GM10847 (cell line): ENCODE measurements around the gene OAS1.

Experiments used
- POLR2A ChIP-seq: IDR thresholded peaks from 2 replicates; pipeline ENCODE4 v1.6.1; 2011; ENCODE audit not compliant: insufficient read length; ENCODE audit errors: extremely low read depth

The OAS1 gene

DNA sequence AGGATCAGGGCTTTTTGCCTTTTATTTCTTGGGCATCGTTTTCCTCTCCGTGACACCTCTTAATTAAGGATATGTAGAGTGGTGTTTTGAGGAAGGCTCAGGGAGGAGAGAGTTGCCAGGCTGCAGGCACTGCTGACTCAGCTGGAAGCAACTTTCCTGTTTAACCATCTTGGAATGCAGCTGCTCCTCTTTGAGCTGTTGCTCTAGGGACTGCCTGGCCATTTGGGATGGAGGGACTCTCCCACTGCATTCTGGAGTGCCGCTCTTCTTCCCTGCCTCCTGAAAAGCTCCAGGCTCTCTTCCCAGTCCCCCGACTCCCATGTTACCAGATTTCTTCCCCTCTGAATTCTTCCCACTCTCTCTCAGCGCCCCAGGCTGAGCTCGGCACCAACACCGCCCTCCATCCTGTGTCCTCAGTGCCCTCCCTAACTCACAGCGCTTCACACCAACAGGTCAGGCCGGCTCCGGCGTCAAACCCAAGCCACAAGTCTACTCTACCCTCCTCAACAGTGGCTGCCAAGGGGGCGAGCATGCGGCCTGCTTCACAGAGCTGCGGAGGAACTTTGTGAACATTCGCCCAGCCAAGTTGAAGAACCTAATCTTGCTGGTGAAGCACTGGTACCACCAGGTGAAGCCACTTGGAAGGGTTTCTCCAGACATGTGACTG, 37.4 kb downstream of the OAS1 start:
- TF ChIP-seq POLR2A: no peak

DNA sequence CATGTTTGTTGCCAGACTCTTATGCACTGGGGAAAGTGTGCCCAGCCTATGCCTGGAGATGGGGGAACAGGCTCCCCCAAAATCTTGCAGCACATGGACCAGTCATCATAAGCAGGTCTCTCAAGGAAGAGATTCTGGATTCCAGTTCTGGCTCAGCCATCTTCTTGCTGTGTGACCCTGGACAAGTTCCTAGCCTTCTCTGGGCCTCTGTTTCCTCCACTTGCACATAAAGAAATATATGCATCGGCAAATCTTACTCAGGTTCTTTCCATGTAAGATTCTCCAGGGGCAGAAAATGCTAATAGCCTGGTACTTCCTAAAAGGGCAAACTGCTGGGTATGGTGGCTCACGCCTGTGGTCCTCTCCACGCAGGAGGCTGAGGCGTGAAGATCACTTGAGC, 38.8 kb downstream of the OAS1 start:
- no peak for TF ChIP-seq POLR2A

DNA sequence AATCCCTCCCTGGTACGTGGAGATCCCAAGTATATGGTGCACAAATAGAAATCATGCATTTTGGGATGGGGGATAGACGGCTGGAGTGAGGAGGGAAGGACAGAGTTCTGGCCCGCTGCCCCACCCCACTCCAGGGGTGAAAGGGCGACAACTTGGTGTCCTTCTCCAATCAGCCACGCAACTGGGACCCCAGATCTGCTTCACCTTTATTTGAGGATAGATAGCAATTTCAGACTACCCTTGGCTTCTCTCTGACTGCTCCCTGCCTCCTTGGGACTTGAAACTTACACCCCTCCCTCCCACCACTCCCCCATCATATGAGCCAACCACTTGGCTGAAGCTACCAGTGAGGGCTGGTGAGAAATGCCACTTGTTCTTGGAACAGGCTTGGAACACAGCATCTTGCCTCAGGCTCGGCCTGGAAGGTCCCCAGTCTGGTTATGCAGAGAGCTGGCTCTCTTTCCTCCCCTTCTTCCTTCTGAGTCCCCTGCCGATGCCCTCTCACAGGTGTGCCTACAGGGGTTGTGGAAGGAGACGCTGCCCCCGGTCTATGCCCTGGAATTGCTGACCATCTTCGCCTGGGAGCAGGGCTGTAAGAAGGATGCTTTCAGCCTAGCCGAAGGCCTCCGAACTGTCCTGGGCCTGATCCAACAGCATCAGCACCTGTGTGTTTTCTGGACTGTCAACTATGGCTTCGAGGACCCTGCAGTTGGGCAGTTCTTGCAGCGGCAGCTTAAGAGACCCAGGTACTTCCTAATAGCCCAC, 39.7 kb downstream of the OAS1 start:
- TF ChIP-seq POLR2A: no peak

DNA sequence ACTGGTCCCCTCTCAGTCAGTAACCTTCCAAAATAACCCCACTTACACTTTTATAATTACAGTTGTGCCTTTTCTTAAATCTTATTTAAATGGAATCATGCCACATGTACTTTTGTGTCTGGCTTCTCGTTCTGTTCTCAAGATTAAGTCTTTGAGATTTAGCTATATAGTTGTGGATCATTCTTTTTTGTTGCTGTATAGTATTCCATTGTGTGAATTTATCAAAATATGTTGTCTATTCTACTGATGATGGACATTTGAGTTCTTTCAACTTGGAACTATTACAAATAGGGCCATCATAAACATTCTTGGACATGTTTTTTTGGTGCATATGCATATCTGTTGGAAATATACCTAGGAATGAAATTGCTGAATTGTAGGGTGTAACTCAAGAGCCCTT, 40.6 kb downstream of the OAS1 start:
- TF ChIP-seq POLR2A: no peak

DNA sequence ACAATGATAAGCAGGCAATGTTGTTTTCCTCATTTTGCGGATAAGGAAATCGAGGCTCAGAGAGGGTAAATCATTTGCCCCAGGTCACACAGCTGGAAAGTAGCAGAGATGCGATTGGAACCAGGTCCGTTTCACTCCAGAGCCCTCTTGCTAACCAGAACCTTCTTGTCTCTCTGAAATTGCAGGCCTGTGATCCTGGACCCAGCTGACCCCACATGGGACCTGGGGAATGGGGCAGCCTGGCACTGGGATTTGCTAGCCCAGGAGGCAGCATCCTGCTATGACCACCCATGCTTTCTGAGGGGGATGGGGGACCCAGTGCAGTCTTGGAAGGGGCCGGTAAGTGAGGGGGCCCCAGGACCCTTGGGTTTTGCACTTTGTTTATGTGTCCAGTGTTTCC, 41.0 kb downstream of the OAS1 start:
- no peak for TF ChIP-seq POLR2A

DNA sequence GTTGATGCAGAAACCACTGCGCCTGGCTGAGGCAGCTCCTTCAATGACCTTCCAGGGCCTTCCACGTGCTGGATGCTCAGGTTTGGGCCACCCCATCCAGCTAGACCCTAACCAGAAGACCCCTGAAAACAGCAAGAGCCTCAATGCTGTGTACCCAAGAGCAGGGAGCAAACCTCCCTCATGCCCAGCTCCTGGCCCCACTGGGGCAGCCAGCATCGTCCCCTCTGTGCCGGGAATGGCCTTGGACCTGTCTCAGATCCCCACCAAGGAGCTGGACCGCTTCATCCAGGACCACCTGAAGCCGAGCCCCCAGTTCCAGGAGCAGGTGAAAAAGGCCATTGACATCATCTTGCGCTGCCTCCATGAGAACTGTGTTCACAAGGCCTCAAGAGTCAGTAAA, 42.0 kb downstream of the OAS1 start:
- TF ChIP-seq POLR2A: no peak

DNA sequence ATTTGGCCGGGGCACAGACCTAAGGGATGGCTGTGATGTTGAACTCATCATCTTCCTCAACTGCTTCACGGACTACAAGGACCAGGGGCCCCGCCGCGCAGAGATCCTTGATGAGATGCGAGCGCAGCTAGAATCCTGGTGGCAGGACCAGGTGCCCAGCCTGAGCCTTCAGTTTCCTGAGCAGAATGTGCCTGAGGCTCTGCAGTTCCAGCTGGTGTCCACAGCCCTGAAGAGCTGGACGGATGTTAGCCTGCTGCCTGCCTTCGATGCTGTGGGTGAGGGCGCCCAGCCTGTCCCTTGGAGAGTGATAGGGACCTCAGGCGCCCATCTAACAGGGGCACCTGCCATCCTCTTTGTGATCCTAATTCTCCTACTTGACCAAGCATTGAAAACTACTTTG, 43.9 kb downstream of the OAS1 start:
- TF ChIP-seq POLR2A: no peak

DNA sequence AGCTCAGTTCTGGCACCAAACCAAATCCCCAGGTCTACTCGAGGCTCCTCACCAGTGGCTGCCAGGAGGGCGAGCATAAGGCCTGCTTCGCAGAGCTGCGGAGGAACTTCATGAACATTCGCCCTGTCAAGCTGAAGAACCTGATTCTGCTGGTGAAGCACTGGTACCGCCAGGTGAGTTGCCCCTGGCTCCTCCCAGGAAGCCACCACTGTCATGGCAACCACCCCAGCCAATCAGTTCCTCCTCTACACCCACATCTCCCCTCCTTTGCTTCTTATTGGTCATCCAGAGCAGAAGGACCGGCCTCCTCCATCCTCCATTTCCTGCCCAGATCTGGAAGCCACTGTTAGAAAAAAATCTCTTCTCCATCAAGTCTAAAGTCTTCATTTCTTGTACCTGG, 54.3 kb downstream of the OAS1 start:
- TF ChIP-seq POLR2A: no peak

DNA sequence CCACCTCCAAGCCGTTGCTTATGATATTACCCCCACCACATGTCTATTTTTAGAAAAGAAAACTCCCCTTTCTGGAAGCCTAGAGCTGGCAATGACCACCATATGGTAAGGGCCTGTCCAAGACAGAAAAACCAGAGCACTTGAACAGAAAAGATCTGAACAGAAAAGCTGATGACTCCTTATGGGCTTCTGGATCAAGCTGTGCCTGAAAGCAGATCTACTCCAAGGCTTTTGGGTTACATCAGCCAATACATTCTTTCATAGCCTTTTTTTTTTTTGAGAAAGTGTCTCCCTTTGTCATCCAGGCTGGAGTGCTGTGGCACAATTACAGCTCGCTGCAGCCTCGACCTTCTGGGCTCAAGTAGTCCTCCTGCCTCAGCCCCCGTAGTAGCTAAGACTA, 54.8 kb downstream of the OAS1 start:
- TF ChIP-seq POLR2A: no peak

DNA sequence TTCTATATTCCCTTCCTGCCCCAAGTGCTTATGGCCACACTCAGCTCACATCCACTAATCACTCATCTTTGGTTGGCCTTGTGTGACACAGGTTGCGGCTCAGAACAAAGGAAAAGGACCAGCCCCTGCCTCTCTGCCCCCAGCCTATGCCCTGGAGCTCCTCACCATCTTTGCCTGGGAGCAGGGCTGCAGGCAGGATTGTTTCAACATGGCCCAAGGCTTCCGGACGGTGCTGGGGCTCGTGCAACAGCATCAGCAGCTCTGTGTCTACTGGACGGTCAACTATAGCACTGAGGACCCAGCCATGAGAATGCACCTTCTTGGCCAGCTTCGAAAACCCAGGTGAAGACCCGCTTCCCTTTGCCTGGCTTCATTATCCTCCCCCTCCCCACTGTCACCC, 55.8 kb downstream of the OAS1 start:
- no peak for TF ChIP-seq POLR2A

DNA sequence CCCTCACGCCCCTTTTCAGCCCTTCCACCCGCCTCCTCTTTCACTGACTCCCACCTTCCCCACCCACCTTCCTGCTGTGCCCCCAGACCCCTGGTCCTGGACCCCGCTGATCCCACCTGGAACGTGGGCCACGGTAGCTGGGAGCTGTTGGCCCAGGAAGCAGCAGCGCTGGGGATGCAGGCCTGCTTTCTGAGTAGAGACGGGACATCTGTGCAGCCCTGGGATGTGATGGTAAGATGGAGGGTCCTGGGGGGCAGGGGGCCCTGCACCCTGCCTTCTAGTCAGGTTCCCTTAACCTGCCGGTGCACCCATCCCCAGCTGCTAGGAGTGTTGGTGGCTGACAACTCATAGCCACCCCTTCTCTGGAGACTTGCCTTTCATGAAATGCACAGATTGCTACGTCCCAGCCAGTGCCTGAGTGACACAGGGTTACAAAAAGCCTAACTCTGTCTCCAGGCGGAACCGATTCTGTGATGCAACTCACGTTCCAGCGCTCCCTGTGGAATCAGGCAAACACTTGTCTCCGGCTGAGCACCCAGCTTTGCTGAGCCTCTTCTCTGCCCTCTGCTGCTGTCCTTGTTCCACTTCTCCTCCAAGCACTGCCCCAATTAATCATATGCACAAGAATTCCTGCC, 56.6 kb downstream of the OAS1 start:
- no peak for TF ChIP-seq POLR2A

DNA sequence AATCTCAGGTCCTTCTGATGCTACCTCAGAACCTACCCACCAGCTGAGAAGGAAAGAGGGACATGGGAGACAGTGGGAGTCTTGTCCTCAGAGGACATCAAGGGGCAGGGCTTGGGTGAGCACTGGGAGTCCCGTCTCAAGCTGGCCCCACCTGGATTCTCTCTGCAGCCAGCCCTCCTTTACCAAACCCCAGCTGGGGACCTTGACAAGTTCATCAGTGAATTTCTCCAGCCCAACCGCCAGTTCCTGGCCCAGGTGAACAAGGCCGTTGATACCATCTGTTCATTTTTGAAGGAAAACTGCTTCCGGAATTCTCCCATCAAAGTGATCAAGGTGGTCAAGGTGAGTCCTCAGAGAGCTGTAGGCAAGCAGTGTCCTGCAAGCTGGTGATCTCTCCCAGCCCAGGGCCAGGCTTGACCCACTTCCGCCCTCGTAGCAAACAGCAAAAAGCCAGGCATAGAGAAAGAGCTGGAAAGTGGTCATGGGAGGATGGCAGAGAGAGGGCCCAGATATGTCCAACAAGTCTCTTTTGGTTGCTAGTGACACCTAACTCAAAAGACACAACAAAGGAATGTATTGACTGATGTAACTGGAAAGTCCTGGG, 57.4 kb downstream of the OAS1 start:
- no peak for TF ChIP-seq POLR2A

DNA sequence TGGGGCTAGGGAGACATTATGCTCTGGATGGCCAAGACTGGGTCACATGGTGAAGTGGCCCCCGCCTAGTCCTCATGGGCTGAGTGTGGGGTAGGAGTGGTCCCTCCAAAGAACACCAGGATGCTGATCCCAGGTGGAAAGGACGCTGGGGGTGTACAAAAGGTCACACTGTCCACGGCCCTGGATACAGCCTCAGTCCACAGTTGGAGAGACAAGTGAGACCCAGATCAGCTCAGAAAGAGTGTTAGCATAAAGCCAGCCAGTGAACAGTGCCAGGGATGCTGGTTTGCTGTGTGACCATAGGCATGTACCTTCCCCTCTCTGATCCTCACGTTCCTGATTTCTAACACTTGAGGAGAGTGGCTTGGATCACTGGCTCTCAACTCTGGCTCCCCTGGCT, 58.2 kb downstream of the OAS1 start:
- TF ChIP-seq POLR2A: no peak

DNA sequence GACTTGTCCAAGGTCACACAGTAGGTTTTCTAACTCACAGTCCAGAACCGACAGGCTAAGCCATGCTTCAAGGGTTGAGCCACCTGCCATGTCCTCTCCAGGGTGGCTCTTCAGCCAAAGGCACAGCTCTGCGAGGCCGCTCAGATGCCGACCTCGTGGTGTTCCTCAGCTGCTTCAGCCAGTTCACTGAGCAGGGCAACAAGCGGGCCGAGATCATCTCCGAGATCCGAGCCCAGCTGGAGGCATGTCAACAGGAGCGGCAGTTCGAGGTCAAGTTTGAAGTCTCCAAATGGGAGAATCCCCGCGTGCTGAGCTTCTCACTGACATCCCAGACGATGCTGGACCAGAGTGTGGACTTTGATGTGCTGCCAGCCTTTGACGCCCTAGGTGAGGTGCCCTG, 58.9 kb downstream of the OAS1 start:
- no peak for TF ChIP-seq POLR2A

DNA sequence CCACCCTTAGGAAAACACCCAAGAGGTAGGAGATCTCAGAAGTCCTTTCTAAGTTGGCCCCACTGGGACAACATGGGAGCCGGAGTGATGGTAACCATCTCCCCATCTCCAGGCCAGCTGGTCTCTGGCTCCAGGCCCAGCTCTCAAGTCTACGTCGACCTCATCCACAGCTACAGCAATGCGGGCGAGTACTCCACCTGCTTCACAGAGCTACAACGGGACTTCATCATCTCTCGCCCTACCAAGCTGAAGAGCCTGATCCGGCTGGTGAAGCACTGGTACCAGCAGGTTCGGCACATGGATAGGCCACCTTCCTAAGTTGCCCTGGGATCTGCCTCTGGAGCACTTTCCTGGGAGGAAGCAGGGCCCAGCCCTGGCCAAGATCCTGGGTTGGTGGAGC, 60.5 kb downstream of the OAS1 start:
- TF ChIP-seq POLR2A: no peak

DNA sequence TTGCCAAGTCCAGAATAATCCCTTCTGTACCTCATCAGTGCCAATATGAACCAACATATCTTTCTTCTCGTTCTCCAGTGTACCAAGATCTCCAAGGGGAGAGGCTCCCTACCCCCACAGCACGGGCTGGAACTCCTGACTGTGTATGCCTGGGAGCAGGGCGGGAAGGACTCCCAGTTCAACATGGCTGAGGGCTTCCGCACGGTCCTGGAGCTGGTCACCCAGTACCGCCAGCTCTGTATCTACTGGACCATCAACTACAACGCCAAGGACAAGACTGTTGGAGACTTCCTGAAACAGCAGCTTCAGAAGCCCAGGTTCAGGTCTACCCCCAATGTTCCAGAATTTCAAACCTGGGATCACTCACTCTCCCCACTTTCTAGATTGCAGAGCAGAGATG, 61.1 kb downstream of the OAS1 start:
- no peak for TF ChIP-seq POLR2A
